ENCODE measurements around the gene UNCX.

Gene UNCX

GRCh38 chr7:1244700-1245523, 12.2 kb downstream of the UNCX start:
- no peak for DNase-seq

- no peak for DNase-seq
Measured at GRCh38 chr7:1245524-1246050, 12.9 kb downstream of the UNCX start.

GRCh38 chr7:1246160-1246870, 13.6 kb downstream of the UNCX start:
- no peak for DNase-seq

- DNase-seq = no peak
Measured at GRCh38 chr7:1246871-1247526, 14.3 kb downstream of the UNCX start.

GRCh38 chr7:1247527-1248041, 14.9 kb downstream of the UNCX start:
- DNase-seq = no peak

GRCh38 chr7:1248143-1248915, 15.7 kb downstream of the UNCX start:
- no peak for DNase-seq

- DNase-seq = no peak
Measured at GRCh38 chr7:1248916-1249581, 16.4 kb downstream of the UNCX start.

GRCh38 chr7:1249731-1250130, 17.1 kb downstream of the UNCX start:
- DNase-seq = no peak

- DNase-seq = no peak
Measured at GRCh38 chr7:1250901-1251300, 18.2 kb downstream of the UNCX start.

- no peak for DNase-seq
Measured at GRCh38 chr7:1251796-1252539, 19.3 kb downstream of the UNCX start.

- no peak for DNase-seq
Measured at GRCh38 chr7:1252540-1253090, 19.9 kb downstream of the UNCX start.

- no peak for DNase-seq
Measured at GRCh38 chr7:1253681-1254181, 21.1 kb downstream of the UNCX start.

GRCh38 chr7:1254281-1255079, 21.8 kb downstream of the UNCX start:
- DNase-seq = no peak

GRCh38 chr7:1255080-1255816, 22.6 kb downstream of the UNCX start:
- no peak for DNase-seq

- no peak for DNase-seq
Measured at GRCh38 chr7:1255817-1256340, 23.2 kb downstream of the UNCX start.

- DNase-seq = no peak
Measured at GRCh38 chr7:1256621-1257020, 23.9 kb downstream of the UNCX start.

- DNase-seq = no peak
Measured at GRCh38 chr7:1257221-1257620, 24.5 kb downstream of the UNCX start.

GRCh38 chr7:1257863-1258262, 25.2 kb downstream of the UNCX start:
- no peak for DNase-seq

All from CD4-positive, alpha-beta T cell treated with Interleukin-12 subunit alpha and Interleukin-12 subunit beta, for 1 hour (primary cell).